ENCODE measurements around the gene CNPY4. TPM values are rescaled to one million over a fixed set of nuclear protein-coding genes. Genes with fewer than 3 reads are reported as not detected.
"Not testable (repeated sequence)": the region's sequence is repeated elsewhere in the genome, so short reads cannot be mapped to it uniquely, and the experiment has no call there.

The CNPY4 gene
- total RNA-seq, 1 donor = 25.4 TPM

GRCh38 chr7:100130608-100131453, 11.4 kb downstream of the CNPY4 start:
- no peak overlapping the region for H3K4me3 ChIP-seq (ENCODE audit: low read depth, low read length)
- DNase-seq (ENCODE audit: low read depth) = peak; percentile 55
- TF ChIP-seq CTCF (IDR thresholded peaks at IDR 0.05; ENCODE audit: insufficient read depth, low read length) = peak; percentile 87

- DNase-seq (ENCODE audit: low read depth) = no peak
- TF ChIP-seq CTCF (IDR thresholded peaks at IDR 0.05; ENCODE audit: insufficient read depth, low read length) = no peak
- H3K4me3 ChIP-seq (ENCODE audit: low read depth, low read length) = no peak overlapping the region
Observed at GRCh38 chr7:100132126-100132525, 12.7 kb downstream of the CNPY4 start.

DNA sequence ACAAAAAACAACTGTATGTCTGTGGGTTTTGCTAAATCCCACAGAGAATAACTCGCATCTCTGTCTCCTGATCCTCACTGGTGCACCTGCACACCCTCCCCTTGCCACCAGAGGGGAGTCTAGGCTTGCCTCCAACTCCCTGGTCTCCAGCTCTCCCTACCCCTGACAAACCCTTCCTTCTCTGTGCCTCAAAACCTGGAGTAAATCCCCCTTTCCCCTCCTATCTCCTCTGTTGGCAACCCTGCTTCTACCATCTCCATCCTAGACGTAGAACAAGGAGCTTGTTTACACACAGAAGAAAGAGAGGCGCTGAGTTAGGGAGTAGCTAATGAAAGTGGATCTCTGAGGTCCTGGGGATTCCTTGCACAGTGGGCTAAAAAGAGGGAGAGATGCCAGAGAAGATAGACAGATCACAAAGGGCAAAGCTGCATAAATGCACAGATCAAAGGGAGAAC, 13.3 kb downstream of the CNPY4 start:
- DNase-seq (ENCODE audit: low read depth) = peak; percentile 76
- H3K4me3 ChIP-seq (ENCODE audit: low read depth, low read length) = no peak overlapping the region
- peak; percentile 96 for TF ChIP-seq CTCF (IDR thresholded peaks at IDR 0.05; ENCODE audit: insufficient read depth, low read length)

DNA sequence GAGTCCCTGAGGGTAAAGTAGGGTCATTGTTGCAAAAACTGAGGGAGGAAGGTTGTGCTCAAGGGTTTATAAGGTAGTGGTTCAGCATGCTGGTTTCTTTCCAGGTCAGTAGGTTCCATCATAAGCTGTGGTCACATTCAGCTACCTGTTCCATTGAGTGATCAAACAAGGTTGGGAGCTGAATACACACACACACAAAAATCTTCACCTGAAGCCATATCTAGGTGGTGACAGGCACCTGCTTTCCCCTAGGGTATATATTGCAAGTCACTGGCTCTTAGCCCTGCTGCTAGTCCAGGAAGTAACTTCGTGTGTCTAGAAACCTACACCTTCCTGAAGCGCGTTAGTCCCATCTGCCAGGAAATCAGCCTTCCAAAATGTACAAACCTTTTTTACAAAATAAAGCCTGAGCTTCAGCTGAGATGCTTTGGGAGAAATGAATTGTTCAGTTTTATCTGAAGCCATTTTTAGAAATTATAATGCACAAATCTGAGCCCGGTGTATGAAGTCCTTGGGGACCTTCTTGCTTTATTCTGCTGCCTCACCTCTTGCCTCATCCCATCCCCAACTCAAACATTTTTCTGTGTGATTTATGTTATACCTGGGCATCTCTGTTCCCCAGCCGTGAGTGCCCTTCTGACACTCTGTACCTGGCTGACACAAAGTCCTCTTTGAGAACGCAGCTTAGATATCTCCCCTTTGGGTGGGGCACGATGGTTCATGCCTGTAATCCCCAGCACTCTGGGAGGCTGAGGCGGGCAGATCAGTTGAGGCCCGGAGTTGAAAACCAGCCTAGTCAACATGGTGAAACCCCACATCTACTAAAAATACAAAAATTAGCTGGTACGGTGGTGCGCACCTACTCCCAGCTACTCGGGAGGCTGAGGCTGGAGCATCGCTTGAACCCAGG, 18.7 kb downstream of the CNPY4 start:
- no peak for TF ChIP-seq CTCF (IDR thresholded peaks at IDR 0.05; ENCODE audit: insufficient read depth, low read length)
- no peak overlapping the region for H3K4me3 ChIP-seq (ENCODE audit: low read depth, low read length)
- DNase-seq (ENCODE audit: low read depth) = no peak

- no peak overlapping the region for H3K4me3 ChIP-seq (ENCODE audit: low read depth, low read length)
- no peak for TF ChIP-seq CTCF (IDR thresholded peaks at IDR 0.05; ENCODE audit: insufficient read depth, low read length)
- DNase-seq (ENCODE audit: low read depth) = no peak
Observed at GRCh38 chr7:100141555-100141949, 22.1 kb downstream of the CNPY4 start.

DNA sequence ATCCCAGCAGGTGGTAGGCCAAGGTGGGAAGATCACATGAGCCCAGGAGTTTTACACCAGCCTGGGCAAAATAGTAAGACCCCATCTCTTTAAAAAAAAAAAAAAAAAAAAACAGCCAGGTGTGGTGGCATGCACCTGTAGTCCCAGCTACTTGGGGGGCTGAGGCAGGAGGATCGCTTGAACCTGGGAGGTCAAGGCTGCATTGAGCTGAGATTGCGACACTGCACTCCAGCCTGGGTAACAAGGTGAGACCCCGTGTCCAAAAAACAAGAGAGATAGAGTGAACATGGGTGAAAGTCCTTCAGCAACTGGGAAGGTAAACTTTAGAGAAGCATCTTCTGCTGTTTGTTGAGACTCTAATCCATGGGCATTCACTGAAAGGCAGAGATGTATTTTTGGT, 23.0 kb downstream of the CNPY4 start:
- TF ChIP-seq CTCF (IDR thresholded peaks at IDR 0.05; ENCODE audit: insufficient read depth, low read length) = no peak
- no peak overlapping the region for H3K4me3 ChIP-seq (ENCODE audit: low read depth, low read length)
- DNase-seq (ENCODE audit: low read depth) = no peak

DNA sequence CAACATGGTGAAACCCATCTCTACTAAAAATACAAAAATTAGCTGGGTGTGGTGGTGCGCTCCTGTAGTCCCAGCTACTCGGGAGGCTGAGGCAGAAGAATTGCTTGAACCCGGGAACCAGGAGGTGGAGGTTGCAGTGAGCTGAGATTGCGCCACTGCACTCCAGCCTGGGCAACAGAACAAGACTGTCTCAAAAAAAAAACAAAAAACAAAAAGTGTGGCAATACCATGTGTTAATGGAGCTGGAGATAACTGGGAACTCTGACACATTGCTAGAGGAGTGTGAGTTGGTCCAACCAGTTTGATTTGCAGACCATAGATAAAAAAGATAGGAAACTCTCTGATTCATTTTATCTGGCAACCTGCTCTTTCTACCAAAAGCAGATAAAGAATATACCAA, 26.9 kb downstream of the CNPY4 start:
- H3K4me3 ChIP-seq (ENCODE audit: low read depth, low read length) = not testable (repeated sequence)
- peak; percentile 98 for DNase-seq (ENCODE audit: low read depth)
